ENCODE measurements around the gene CCL22.

The CCL22 gene

GRCh38 chr16:57377080-57377841 lies 18.7 kb downstream of the CCL22 start:
- FAIRE-seq, result no peak

GRCh38 chr16:57379579-57379978 lies 21.0 kb downstream of the CCL22 start:
- no peak for FAIRE-seq

- FAIRE-seq, result no peak
These were observed 22.3 kb downstream of the CCL22 start for GRCh38 chr16:57380671-57381462.

GRCh38 chr16:57381791-57382534 lies 23.4 kb downstream of the CCL22 start:
- no peak for FAIRE-seq

- no peak for FAIRE-seq
These were observed 24.1 kb downstream of the CCL22 start for GRCh38 chr16:57382535-57383275.

GRCh38 chr16:57383276-57384247 lies 25.0 kb downstream of the CCL22 start:
- FAIRE-seq, result no peak

GRCh38 chr16:57384248-57385070 lies 25.9 kb downstream of the CCL22 start:
- FAIRE-seq, result no peak

- no peak for FAIRE-seq
These were observed 26.5 kb downstream of the CCL22 start for GRCh38 chr16:57385083-57385482.

- no peak for FAIRE-seq
These were observed 27.9 kb downstream of the CCL22 start for GRCh38 chr16:57386381-57386951.

GRCh38 chr16:57387598-57388354 lies 29.2 kb downstream of the CCL22 start:
- FAIRE-seq, result no peak

- no peak for FAIRE-seq
These were observed 29.9 kb downstream of the CCL22 start for GRCh38 chr16:57388359-57389086.

- no peak for FAIRE-seq
These were observed 30.5 kb downstream of the CCL22 start for GRCh38 chr16:57389087-57389468.

GRCh38 chr16:57390636-57391295 lies 32.2 kb downstream of the CCL22 start:
- no peak for FAIRE-seq

GRCh38 chr16:57391300-57391699 lies 32.7 kb downstream of the CCL22 start:
- FAIRE-seq, result no peak

GRCh38 chr16:57391708-57392107 lies 33.1 kb downstream of the CCL22 start:
- FAIRE-seq, result no peak

GRCh38 chr16:57392694-57393093 lies 34.1 kb downstream of the CCL22 start:
- no peak for FAIRE-seq

- no peak for FAIRE-seq
These were observed 35.9 kb downstream of the CCL22 start for GRCh38 chr16:57394444-57394843.

- no peak for FAIRE-seq
These were observed 36.4 kb downstream of the CCL22 start for GRCh38 chr16:57395026-57395425.
